SU-DHL-6 (cell line): ENCODE measurements around the gene MEF2C.
A peak's percentile ranks its signal among the peaks of the same experiment; 100 is the strongest.

Source experiments
- H2AFZ ChIP-seq: fragments of 200-600 bp; sonication (generic); 2 replicates; pipeline ENCODE4 v1.6.1; 2014; ENCODE audit warnings: low read depth, mild to moderate bottlenecking, moderate library complexity, mixed read lengths, antibody characterized with exemption, low read length; ENCODE audit not compliant: severe bottlenecking
- H3F3A ChIP-seq: fragments of 200-600 bp; shearing (Covaris generic); 2 replicates; pipeline ENCODE4 v1.6.0; 2016; ENCODE audit warnings: antibody characterized with exemption, mild to moderate bottlenecking; ENCODE audit not compliant: insufficient read depth
- H3K27ac ChIP-seq: fragments of 200-600 bp; sonication (generic); 2 replicates; pipeline ENCODE4 v1.5.1; 2016; ENCODE audit warnings: low read depth, mild to moderate bottlenecking, low read length, moderate library complexity, mixed read lengths
- H3K27me3 ChIP-seq: fragments of 200-600 bp; sonication (generic), shearing (Covaris generic); 2 replicates; pipeline ENCODE4 v1.6.0; 2014; ENCODE audit warnings: mild to moderate bottlenecking, low read length
- H3K36me3 ChIP-seq: fragments of 200-600 bp; sonication (generic); 2 replicates; pipeline ENCODE4 v1.6.1; 2014; ENCODE audit warnings: mild to moderate bottlenecking, low read length, mixed read lengths
- H3K4me2 ChIP-seq: fragments of 300-600, 200-600 bp; shearing (Covaris generic), sonication (generic); 2 replicates; pipeline ENCODE4 v1.6.0; 2014; ENCODE audit warnings: low read length, low read depth, mild to moderate bottlenecking; ENCODE audit not compliant: poor library complexity, severe bottlenecking
- H3K4me3 ChIP-seq: fragments of 200-600 bp; sonication (generic); 2 replicates; pipeline ENCODE4 v1.5.1; 2014; ENCODE audit warnings: antibody characterized with exemption, low read length, mild to moderate bottlenecking, mixed read lengths; ENCODE audit not compliant: insufficient read depth, poor library complexity, severe bottlenecking
- H3K79me2 ChIP-seq: fragments of 200-600 bp; sonication (generic); 2 replicates; pipeline ENCODE4 v1.6.1; 2014; ENCODE audit warnings: mild to moderate bottlenecking, low read length, moderate library complexity; ENCODE audit not compliant: insufficient read depth
- H3K9ac ChIP-seq: fragments of 200-600 bp; sonication (generic); 2 replicates; pipeline ENCODE4 v1.7.0; 2014; ENCODE audit warnings: mild to moderate bottlenecking, low read length
- H3K9me2 ChIP-seq: fragments of 200-600 bp; sonication (generic); replicated peaks from 2 replicates; pipeline ENCODE4 v1.6.1; 2014; ENCODE audit warnings: low read length; ENCODE audit not compliant: insufficient read depth
- H3K9me3 ChIP-seq: fragments of 200-600 bp; sonication (generic); 2 replicates; pipeline ENCODE4 v1.6.1; 2014; ENCODE audit warnings: low read length, mixed read lengths; ENCODE audit not compliant: insufficient read depth
- H4K20me1 ChIP-seq: fragments of 200-600 bp; sonication (generic); 2 replicates; pipeline ENCODE4 v1.6.1; 2014; ENCODE audit warnings: low read depth, mild to moderate bottlenecking, antibody characterized with exemption, low read length, moderate library complexity, mixed read lengths
- CTCF ChIP-seq: fragments of 200-600 bp; sonication (generic); IDR thresholded peaks from one replicate; pipeline ENCODE4 v1.5.1; 2017; ENCODE audit warnings: antibody characterized with exemption, mild to moderate bottlenecking, low read length, moderate library complexity; ENCODE audit not compliant: insufficient read depth, poor library complexity, severe bottlenecking
- EZH2phosphoT487 ChIP-seq: fragments of 200-600 bp; sonication (generic), shearing (Covaris generic); conservative IDR thresholded peaks from 2 replicates; pipeline ENCODE4 v1.6.1; 2018; ENCODE audit warnings: mild to moderate bottlenecking, antibody characterized with exemption, low read length, moderate library complexity, mixed read lengths

The MEF2C gene

GRCh38 chr5:88880201-88880600 lies 2.8 kb downstream of the MEF2C start:
- Histone ChIP-seq H3K9me2 (no peaks in the 10 kb centered on the region), H4K20me1 (no peaks in the 10 kb centered on the region), H3K79me2 (no peaks in the 10 kb centered on the region), H3K9ac (no peak overlapping the region), H3K27me3 (no peaks in the 10 kb centered on the region), H3K9me3 (no peaks in the 10 kb centered on the region), H2AFZ (no peak overlapping the region), H3K4me2 (peak overlapping the region; percentile 83), H3K4me3 (no peak overlapping the region), H3K27ac (no peak overlapping the region), H3F3A (peaks cover 4% of the 10 kb centered on the region; the same call in 1 of the 2 replicates), H3K36me3 (no peaks in the 10 kb centered on the region)
- TF ChIP-seq CTCF, result no peak
- no peak for TF ChIP-seq EZH2phosphoT487

- Histone ChIP-seq H3K4me2 (no peak overlapping the region), H3F3A (peaks cover 4% of the 10 kb centered on the region; the same call in 1 of the 2 replicates), H3K27me3 (no peaks in the 10 kb centered on the region), H3K9me3 (no peaks in the 10 kb centered on the region), H3K27ac (no peak overlapping the region), H4K20me1 (no peaks in the 10 kb centered on the region), H3K79me2 (no peaks in the 10 kb centered on the region), H3K9me2 (no peaks in the 10 kb centered on the region), H3K36me3 (no peaks in the 10 kb centered on the region), H3K9ac (no peak overlapping the region), H2AFZ (no peak overlapping the region), H3K4me3 (no peak overlapping the region)
- no peak for TF ChIP-seq EZH2phosphoT487
- TF ChIP-seq CTCF, result no peak
Measured at GRCh38 chr5:88879724-88880123, 3.3 kb downstream of the MEF2C start.

- H3K79me2 ChIP-seq, result no peaks in the 10 kb centered on the region
- no peaks in the 10 kb centered on the region for H3K27me3 ChIP-seq
- H4K20me1 ChIP-seq, result no peaks in the 10 kb centered on the region
- no peaks in the 10 kb centered on the region for H3K9me2 ChIP-seq
- H3K4me2 ChIP-seq, result no peak overlapping the region
- no peaks in the 10 kb centered on the region; the same call in 1 of the 2 replicates for H3F3A ChIP-seq
- H2AFZ ChIP-seq, result no peak overlapping the region
- H3K27ac ChIP-seq, result no peak overlapping the region
- no peaks in the 10 kb centered on the region for H3K9me3 ChIP-seq
- H3K4me3 ChIP-seq, result no peak overlapping the region
- TF ChIP-seq CTCF (no peak), EZH2phosphoT487 (no peak)
- no peak overlapping the region for H3K9ac ChIP-seq
- no peaks in the 10 kb centered on the region for H3K36me3 ChIP-seq
Measured at GRCh38 chr5:88878976-88879375, 4.0 kb downstream of the MEF2C start.

- TF ChIP-seq EZH2phosphoT487 (no peak), CTCF (no peak)
- Histone ChIP-seq H2AFZ (no peak overlapping the region), H3K27me3 (no peaks in the 10 kb centered on the region), H3K4me3 (no peak overlapping the region), H3K4me2 (no peak overlapping the region), H4K20me1 (no peaks in the 10 kb centered on the region), H3K79me2 (no peaks in the 10 kb centered on the region), H3K27ac (no peak overlapping the region), H3K9ac (no peak overlapping the region), H3K9me2 (no peaks in the 10 kb centered on the region), H3F3A (no peaks in the 10 kb centered on the region; the same call in 1 of the 2 replicates), H3K9me3 (no peaks in the 10 kb centered on the region), H3K36me3 (no peaks in the 10 kb centered on the region)
Measured at GRCh38 chr5:88877826-88878225, 5.2 kb downstream of the MEF2C start.
